GM18502 (cell line): Measurements from ENCODE around the gene PRR4.

Experiments
- ATAC-seq: cut with Tn5 transposase; IDR thresholded peaks from one replicate; pipeline ENCODE4 v1.9.1; 2021; ENCODE audit warnings: mild to moderate bottlenecking; ENCODE audit not compliant: unreplicated experiment, poor library complexity

The PRR4 gene

DNA sequence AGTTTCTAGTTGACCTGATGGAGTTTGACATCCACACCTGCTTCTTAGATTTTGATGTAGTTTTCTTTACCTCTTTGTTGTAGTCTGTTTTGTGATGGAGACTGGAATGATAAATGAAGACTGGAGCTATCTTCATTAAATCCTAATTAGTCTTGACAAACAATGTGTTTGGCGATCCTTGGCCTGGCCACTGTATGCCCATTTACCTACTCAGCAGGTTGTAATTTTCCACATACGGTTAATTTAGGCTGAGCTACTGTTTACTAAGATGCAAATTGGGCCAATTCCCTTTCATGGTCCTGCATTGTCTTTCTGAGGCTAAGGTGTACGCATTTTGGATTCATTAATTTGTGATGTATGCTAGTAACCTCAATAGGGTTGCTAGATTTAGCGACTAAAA, 46.7 kb downstream of the PRR4 start, which contains the start of gene TAS2R7:
Gene TAS2R7, minus strand, starts transcription at position 41 of the 400 bp plus-strand sequence. CDS start 57 bp downstream, outside the sequence.
- ATAC-seq = no peak

DNA sequence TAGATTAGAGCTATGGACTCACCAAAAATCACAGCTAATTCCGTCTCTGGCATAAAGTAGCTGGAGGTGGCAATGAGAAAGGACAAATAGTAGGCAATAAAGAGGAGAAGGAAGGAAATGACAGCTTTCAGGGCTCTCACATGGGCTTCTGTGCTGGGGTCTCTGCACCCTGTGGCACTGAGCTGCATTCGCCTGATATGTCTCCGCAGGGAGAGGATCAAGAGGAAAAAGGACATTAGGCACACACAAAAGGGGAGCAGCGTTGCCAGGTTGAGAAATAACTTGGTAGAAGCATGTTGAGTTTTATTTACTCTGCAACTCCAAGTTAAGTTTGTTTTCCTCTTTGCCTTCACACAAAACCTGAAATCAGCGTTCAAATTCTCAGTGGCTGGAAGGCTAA, 47.5 kb downstream of the PRR4 start:
- ATAC-seq = no peak
